VCaP (cell line): Measurements from ENCODE around the gene CPA3.

Source experiments
- H3K27ac ChIP-seq: fragments of 450-650 bp; 2 replicates; pipeline ENCODE4 v1.5.1; 2017
- CTCF ChIP-seq: fragments of 450-650 bp; conservative IDR thresholded peaks from 2 replicates; pipeline ENCODE4 v1.5.1; 2017; ENCODE audit warnings: mild to moderate bottlenecking, moderate library complexity

The CPA3 gene

GRCh38 chr3:148861277-148861869 lies 3.7 kb upstream of the CPA3 start:
- no peak overlapping the region for H3K27ac ChIP-seq
- TF ChIP-seq CTCF: peak; percentile 88

DNA sequence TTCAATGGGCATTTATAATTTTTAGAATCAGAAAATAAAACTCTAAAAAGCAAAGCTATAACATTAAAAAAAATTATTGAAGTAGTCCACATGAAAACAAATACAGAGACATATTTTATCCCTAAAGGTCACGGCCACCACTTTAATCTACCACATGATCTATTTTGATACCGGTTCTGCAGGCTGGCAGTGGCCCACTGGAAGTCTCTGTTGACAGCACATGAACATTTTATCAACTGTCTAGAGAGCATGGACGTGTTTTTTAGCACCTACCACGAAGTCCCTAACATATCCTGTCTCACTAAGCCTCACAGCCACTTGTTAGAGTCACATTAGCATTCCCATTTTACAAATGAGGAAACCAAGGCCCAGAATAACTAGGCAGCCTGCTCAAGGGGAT lies 1.8 kb upstream of the CPA3 start:
- no peak overlapping the region for H3K27ac ChIP-seq
- TF ChIP-seq CTCF: no peak

DNA sequence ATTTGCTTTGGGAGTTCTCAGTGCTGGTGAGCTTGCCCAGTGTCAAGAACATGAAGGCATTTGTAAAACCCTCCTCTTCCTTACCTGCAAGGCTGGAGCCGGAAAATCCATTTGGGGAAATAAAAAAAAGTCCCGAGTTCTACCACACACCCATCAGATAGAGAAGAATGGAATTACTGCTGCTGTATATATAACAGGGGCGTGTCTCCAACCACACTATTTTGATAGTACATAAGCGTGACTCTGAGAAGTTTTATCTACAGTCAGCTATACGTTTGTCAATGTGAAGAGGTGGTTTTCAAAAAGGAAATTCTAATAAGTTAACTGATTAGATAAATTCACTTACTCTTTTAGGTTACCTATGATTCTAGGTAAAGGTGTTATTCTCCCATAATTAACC lies 1.3 kb upstream of the CPA3 start:
- H3K27ac ChIP-seq: no peak overlapping the region
- no peak for TF ChIP-seq CTCF

- TF ChIP-seq CTCF: no peak
- H3K27ac ChIP-seq: no peak overlapping the region
Observed at GRCh38 chr3:148866261-148866660, 1.2 kb downstream of the CPA3 start.

GRCh38 chr3:148873270-148873927 lies 8.3 kb downstream of the CPA3 start:
- no peak for TF ChIP-seq CTCF
- H3K27ac ChIP-seq: no peak overlapping the region

DNA sequence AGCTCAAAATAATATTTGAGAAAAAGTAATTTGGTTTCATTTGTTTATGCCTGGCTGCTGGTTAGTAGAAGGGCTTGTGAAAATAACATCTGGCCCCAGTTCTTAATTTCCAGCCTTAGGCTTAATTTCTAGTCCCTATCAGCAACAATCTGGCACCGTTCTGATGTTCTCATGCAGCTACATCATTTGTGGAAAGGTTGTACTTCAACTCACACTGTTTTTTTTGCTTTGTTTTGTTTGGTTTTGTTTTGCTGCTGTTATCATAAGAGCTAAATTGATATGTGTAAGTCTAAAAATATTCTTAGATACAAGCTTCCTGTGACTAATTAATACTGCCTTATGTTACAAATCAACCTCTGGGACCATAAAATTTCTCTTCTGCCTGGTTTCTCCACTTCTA lies 8.9 kb downstream of the CPA3 start:
- H3K27ac ChIP-seq: no peak overlapping the region
- no peak for TF ChIP-seq CTCF

- TF ChIP-seq CTCF: no peak
- no peak overlapping the region for H3K27ac ChIP-seq
Observed at GRCh38 chr3:148878095-148878494, 13.0 kb downstream of the CPA3 start.
